ENCODE measurements around the gene MTUS2.

The MTUS2 gene

GRCh38 chr13:29543230-29544215, 723.4 kb downstream of the MTUS2 start:
- TF ChIP-seq CTCF (IDR thresholded peaks at IDR 0.05; ENCODE audit: low read depth, low read length) (peak; percentile 45), MYC (IDR thresholded peaks at IDR 0.05; ENCODE audit: low read depth, low read length) (peak; percentile 27), MAX (IDR thresholded peaks at IDR 0.05; ENCODE audit: low read depth, low read length) (peak; percentile 45; the same call in 1 of the 2 replicates), POLR2A (IDR thresholded peaks at IDR 0.05; ENCODE audit: extremely low read depth, insufficient read length) (no peak)
- peak; percentile 89 for DNase-seq (ENCODE audit: low read depth)
- H3K4me3 ChIP-seq (ENCODE audit: low read depth, low read length) = no peak overlapping the region

- no peak overlapping the region for H3K4me3 ChIP-seq (ENCODE audit: low read depth, low read length)
- TF ChIP-seq MAX (IDR thresholded peaks at IDR 0.05; ENCODE audit: low read depth, low read length) = no peak
- TF ChIP-seq POLR2A (IDR thresholded peaks at IDR 0.05; ENCODE audit: extremely low read depth, insufficient read length) = no peak
- TF ChIP-seq CTCF (IDR thresholded peaks at IDR 0.05; ENCODE audit: low read depth, low read length) = no peak
- no peak for TF ChIP-seq MYC (IDR thresholded peaks at IDR 0.05; ENCODE audit: low read depth, low read length)
- DNase-seq (ENCODE audit: low read depth) = no peak
Measured at GRCh38 chr13:29545988-29546387, 725.8 kb downstream of the MTUS2 start.

- no peak overlapping the region for H3K4me3 ChIP-seq (ENCODE audit: low read depth, low read length)
- TF ChIP-seq MAX (IDR thresholded peaks at IDR 0.05; ENCODE audit: low read depth, low read length) = no peak
- no peak for TF ChIP-seq POLR2A (IDR thresholded peaks at IDR 0.05; ENCODE audit: extremely low read depth, insufficient read length)
- no peak for TF ChIP-seq MYC (IDR thresholded peaks at IDR 0.05; ENCODE audit: low read depth, low read length)
- no peak for TF ChIP-seq CTCF (IDR thresholded peaks at IDR 0.05; ENCODE audit: low read depth, low read length)
- no peak for DNase-seq (ENCODE audit: low read depth)
Measured at GRCh38 chr13:29546662-29547061, 726.5 kb downstream of the MTUS2 start.

- H3K4me3 ChIP-seq (ENCODE audit: low read depth, low read length) = no peak overlapping the region
- DNase-seq (ENCODE audit: low read depth) = no peak
- TF ChIP-seq CTCF (IDR thresholded peaks at IDR 0.05; ENCODE audit: low read depth, low read length) (no peak), POLR2A (IDR thresholded peaks at IDR 0.05; ENCODE audit: extremely low read depth, insufficient read length) (no peak), MAX (IDR thresholded peaks at IDR 0.05; ENCODE audit: low read depth, low read length) (no peak), MYC (IDR thresholded peaks at IDR 0.05; ENCODE audit: low read depth, low read length) (no peak)
Measured at GRCh38 chr13:29547153-29547552, 727.0 kb downstream of the MTUS2 start.

GRCh38 chr13:29548722-29549121, 728.6 kb downstream of the MTUS2 start:
- TF ChIP-seq MYC (IDR thresholded peaks at IDR 0.05; ENCODE audit: low read depth, low read length) (no peak), CTCF (IDR thresholded peaks at IDR 0.05; ENCODE audit: low read depth, low read length) (no peak), MAX (IDR thresholded peaks at IDR 0.05; ENCODE audit: low read depth, low read length) (no peak), POLR2A (IDR thresholded peaks at IDR 0.05; ENCODE audit: extremely low read depth, insufficient read length) (no peak)
- no peak overlapping the region for H3K4me3 ChIP-seq (ENCODE audit: low read depth, low read length)
- DNase-seq (ENCODE audit: low read depth) = no peak
